Choroid plexus epithelial cell (primary cell): ENCODE measurements around the gene AQP11.

Source experiments
- DNase-seq: peaks from one replicate; pipeline ENCODE4 v3.0.0-alpha.2; 2010; ENCODE audit warnings: low read depth
- H3K4me3 ChIP-seq: 2 replicates; pipeline ENCODE4 v1.5.1; 2011; ENCODE audit warnings: low read depth, mild to moderate bottlenecking, control low read depth, low read length, moderate library complexity
- CTCF ChIP-seq: conservative IDR thresholded peaks from 2 replicates; pipeline ENCODE4 v1.5.1; 2011; ENCODE audit warnings: low read depth, mild to moderate bottlenecking, control low read depth, inconsistent platforms, low read length, moderate library complexity

The AQP11 gene

GRCh38 chr11:77592727-77593126 is 3.0 kb downstream of the AQP11 start:
- no peak for TF ChIP-seq CTCF
- DNase-seq: no peak
- no peak overlapping the region for H3K4me3 ChIP-seq

GRCh38 chr11:77593883-77594282 is 4.1 kb downstream of the AQP11 start:
- no peak overlapping the region for H3K4me3 ChIP-seq
- no peak for DNase-seq
- no peak for TF ChIP-seq CTCF

GRCh38 chr11:77596626-77597025 is 6.9 kb downstream of the AQP11 start:
- TF ChIP-seq CTCF: no peak
- DNase-seq: peak; percentile 90
- no peak overlapping the region for H3K4me3 ChIP-seq

- TF ChIP-seq CTCF: no peak
- DNase-seq: no peak
- no peak overlapping the region for H3K4me3 ChIP-seq
Measured at GRCh38 chr11:77598195-77598594, 8.4 kb downstream of the AQP11 start.

GRCh38 chr11:77602381-77603088 is 12.8 kb downstream of the AQP11 start:
- no peak overlapping the region for H3K4me3 ChIP-seq
- no peak for TF ChIP-seq CTCF
- DNase-seq: peak; percentile 78

- TF ChIP-seq CTCF: no peak
- no peak overlapping the region for H3K4me3 ChIP-seq
- no peak for DNase-seq
Measured at GRCh38 chr11:77604281-77604680, 14.5 kb downstream of the AQP11 start.

GRCh38 chr11:77609234-77609633 is 19.5 kb downstream of the AQP11 start:
- DNase-seq: no peak
- no peak for TF ChIP-seq CTCF
- H3K4me3 ChIP-seq: no peak overlapping the region
